ENCODE measurements around the gene PLEKHG5.

DNA sequence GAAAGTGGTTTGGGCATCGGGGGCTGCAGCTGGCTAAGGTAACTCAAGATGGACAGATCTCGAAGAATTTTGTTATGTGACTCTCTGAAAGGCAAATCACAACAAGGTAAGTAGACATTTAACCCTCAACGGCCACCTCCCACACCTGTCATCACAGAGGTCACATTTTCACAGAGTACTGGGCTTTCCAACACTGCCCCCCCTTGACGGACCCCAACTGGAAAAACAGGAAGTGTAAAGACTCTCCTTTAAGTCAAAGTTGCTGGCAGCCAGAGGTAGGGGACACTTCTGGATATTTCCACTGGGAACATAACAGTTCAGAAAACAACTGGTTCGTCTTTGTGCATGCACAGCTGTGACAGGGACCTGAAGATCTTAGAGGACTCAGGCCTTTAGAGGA, 40.5 kb upstream of the PLEKHG5 start:
- TF ChIP-seq RAD21 (IDR thresholded peaks at IDR 0.05; ENCODE audit: low read depth), result no peak
- TF ChIP-seq EGR1 (IDR thresholded peaks at IDR 0.05), result no peak
- no peak for TF ChIP-seq TCF12 (IDR thresholded peaks at IDR 0.05; ENCODE audit: low read depth)
- no peak for TF ChIP-seq EP300 (IDR thresholded peaks at IDR 0.05; ENCODE audit: borderline replicate concordance)
- TF ChIP-seq, protein P1, sequence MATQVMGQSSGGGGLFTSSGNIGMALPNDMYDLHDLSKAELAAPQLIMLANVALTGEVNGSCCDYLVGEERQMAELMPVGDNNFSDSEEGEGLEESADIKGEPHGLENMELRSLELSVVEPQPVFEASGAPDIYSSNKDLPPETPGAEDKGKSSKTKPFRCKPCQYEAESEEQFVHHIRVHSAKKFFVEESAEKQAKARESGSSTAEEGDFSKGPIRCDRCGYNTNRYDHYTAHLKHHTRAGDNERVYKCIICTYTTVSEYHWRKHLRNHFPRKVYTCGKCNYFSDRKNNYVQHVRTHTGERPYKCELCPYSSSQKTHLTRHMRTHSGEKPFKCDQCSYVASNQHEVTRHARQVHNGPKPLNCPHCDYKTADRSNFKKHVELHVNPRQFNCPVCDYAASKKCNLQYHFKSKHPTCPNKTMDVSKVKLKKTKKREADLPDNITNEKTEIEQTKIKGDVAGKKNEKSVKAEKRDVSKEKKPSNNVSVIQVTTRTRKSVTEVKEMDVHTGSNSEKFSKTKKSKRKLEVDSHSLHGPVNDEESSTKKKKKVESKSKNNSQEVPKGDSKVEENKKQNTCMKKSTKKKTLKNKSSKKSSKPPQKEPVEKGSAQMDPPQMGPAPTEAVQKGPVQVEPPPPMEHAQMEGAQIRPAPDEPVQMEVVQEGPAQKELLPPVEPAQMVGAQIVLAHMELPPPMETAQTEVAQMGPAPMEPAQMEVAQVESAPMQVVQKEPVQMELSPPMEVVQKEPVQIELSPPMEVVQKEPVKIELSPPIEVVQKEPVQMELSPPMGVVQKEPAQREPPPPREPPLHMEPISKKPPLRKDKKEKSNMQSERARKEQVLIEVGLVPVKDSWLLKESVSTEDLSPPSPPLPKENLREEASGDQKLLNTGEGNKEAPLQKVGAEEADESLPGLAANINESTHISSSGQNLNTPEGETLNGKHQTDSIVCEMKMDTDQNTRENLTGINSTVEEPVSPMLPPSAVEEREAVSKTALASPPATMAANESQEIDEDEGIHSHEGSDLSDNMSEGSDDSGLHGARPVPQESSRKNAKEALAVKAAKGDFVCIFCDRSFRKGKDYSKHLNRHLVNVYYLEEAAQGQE (IDR thresholded peaks at IDR 0.05; ENCODE audit: low read depth), result no peak
- no peak for TF ChIP-seq YY1 (IDR thresholded peaks at IDR 0.05; ENCODE audit: low read depth)
